HG02973 (cell line): ENCODE results near the gene MYL6B.
"Not testable (repeated sequence)": the region's sequence is repeated elsewhere in the genome, so short reads cannot be mapped to it uniquely, and the experiment has no call there.

Source experiments
- ATAC-seq: cut with Tn5 transposase; IDR thresholded peaks from one replicate; pipeline ENCODE4 v1.9.1; 2021; ENCODE audit warnings: moderate library complexity; ENCODE audit not compliant: unreplicated experiment

The MYL6B gene

GRCh38 chr12:56152132-56152755, at the start of gene MYL6B:
Gene MYL6B (plus strand): TSS chr12:56152587. CDS start chr12:56153919, 1,332 bp downstream.
- peak; percentile 76 for ATAC-seq

GRCh38 chr12:56102683-56103065, 49.7 kb upstream of the MYL6B start:
- ATAC-seq = no peak

DNA sequence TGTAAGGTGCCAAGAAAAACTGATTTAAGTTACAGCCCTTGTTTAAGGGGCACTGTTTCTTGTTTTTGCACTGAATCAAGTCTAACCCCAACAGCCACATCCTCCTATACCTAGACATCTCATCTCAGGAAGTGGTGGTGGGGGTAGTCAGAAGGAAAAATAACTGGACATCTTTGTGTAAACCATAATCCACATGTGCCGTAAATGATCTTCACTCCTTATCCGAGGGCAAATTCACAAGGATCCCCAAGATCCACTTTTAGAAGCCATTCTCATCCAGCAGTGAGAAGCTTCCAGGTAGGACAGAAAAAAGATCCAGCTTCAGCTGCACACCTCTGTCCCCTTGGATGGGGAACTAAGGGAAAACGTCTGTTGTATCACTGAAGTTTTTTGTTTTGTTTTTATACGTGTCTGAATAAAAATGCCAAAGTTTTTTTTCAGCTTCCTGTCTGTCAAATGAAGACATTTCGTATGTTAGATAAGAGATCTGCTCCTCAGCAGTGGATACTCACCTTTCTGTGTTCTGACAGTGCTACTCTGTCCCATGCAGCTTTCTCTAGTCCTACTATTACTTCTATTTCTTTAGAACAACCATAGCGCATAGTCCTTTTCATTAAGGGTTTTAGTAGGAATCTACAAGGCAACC, 49.2 kb upstream of the MYL6B start:
- ATAC-seq = no peak

GRCh38 chr12:56103823-56104108, 48.6 kb upstream of the MYL6B start:
- no peak for ATAC-seq

- ATAC-seq = peak; percentile 92
Observed at GRCh38 chr12:56104109-56104814, 48.1 kb upstream of the MYL6B start, which contains the start of gene PA2G4. Gene PA2G4 (plus strand): TSS chr12:56104559. CDS start chr12:56104738, 179 bp downstream.

DNA sequence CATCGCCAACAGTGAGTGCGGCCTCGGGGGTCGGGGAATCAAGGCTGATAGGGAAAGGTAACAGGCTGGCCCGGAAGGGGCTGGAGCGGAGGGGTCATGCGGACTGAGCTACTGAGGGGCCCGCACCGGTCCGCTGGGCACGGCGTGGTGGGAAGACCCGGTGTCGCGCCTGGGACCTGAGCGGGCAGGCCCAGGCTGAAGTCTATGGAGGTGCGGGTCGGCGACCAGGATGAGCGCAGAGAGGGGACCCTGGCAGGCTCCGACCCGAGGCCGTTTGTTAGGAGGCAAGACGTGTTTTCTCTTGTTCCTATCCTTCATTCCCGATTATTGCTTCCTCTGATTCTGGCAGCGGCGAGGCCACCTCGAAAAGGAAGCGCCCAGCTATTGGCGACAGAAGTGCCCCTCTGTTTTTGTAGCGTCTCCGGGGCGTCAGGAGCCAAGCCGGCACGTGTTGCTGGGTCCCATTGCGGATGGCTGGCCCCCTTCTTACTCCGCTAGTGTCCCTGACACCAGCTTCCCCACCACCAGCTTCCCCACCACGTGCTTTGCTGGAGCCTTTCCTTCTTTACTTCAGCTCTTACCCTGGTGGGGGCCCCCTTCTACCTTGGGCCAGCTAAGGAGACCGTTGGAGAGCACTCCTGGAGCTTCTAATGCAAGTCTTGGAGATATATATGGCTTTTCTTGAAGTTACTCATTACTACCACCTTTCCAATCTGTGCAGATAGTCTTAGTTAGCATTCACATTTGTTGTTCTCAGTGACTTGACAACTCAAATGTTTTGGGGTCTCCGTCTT, 47.4 kb upstream of the MYL6B start:
- peak; percentile 12 for ATAC-seq

GRCh38 chr12:56105609-56105902, 46.8 kb upstream of the MYL6B start:
- ATAC-seq = no peak

- ATAC-seq = no peak
Observed at GRCh38 chr12:56107242-56107641, 45.1 kb upstream of the MYL6B start.

GRCh38 chr12:56110571-56110970, 41.8 kb upstream of the MYL6B start:
- ATAC-seq = no peak

- ATAC-seq = no peak
Observed at GRCh38 chr12:56114084-56114483, 38.3 kb upstream of the MYL6B start.

GRCh38 chr12:56115329-56115728, 37.1 kb upstream of the MYL6B start:
- ATAC-seq = no peak

DNA sequence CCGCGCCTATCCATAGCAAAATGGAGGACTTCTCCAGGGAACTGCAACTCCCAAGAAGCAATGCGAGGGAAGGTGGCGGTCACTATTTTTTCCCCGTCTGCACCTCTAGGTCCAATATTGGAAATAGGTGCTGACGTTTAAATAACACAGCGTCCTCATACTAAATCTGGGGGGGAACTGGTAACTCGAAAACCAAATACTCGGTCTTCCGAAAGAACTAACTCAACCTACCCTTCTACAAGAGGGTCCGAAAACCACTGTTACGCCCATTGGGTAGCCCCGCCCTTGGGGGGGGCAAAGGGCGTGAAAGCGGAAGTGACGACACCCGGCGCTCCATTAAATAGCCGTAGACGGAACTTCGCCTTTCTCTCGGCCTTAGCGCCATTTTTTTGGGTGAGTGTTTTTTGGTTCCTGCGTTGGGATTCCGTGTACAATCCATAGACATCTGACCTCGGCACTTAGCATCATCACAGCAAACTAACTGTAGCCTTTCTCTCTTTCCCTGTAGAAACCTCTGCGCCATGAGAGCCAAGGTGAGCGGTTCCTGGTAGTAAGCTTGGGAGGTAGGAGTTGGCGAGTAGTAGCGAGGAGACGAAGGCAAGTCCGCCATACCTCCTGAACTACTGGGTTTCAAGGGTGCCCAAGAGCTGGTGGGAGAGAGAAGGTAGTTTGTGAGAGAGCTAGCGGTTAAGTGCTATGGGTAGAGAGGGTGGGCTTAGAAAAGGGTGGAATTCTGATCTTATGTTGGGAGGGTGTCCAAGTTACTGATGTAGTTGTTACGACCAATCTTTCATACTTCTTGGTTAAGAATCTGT, 35.9 kb upstream of the MYL6B start, which contains the start of gene RPL41:
Gene RPL41, plus strand, starts transcription at position 367 of the 815 bp plus-strand sequence.
- ATAC-seq = peak; percentile 33

DNA sequence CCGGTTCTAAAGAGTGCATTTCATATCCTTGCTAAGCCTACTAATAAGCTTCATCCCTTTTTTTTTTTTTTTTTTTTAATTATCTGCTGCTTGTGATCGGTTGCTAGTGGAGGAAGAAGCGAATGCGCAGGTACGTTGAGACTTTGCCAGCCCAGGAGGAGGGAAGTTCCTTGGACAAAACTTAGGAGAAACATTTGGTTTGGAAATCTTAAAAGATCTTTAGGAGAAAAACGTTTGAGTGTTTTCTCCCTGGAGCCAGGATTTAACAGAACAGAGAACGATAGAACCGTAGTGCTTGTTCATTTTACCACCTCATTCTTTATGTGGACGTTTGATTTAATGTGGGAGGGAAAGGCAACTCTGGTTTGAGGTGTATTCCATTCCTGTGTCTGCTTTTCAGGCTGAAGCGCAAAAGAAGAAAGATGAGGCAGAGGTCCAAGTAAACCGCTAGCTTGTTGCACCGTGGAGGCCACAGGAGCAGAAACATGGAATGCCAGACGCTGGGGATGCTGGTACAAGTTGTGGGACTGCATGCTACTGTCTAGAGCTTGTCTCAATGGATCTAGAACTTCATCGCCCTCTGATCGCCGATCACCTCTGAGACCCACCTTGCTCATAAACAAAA, 35.2 kb upstream of the MYL6B start:
- not testable (repeated sequence) for ATAC-seq

DNA sequence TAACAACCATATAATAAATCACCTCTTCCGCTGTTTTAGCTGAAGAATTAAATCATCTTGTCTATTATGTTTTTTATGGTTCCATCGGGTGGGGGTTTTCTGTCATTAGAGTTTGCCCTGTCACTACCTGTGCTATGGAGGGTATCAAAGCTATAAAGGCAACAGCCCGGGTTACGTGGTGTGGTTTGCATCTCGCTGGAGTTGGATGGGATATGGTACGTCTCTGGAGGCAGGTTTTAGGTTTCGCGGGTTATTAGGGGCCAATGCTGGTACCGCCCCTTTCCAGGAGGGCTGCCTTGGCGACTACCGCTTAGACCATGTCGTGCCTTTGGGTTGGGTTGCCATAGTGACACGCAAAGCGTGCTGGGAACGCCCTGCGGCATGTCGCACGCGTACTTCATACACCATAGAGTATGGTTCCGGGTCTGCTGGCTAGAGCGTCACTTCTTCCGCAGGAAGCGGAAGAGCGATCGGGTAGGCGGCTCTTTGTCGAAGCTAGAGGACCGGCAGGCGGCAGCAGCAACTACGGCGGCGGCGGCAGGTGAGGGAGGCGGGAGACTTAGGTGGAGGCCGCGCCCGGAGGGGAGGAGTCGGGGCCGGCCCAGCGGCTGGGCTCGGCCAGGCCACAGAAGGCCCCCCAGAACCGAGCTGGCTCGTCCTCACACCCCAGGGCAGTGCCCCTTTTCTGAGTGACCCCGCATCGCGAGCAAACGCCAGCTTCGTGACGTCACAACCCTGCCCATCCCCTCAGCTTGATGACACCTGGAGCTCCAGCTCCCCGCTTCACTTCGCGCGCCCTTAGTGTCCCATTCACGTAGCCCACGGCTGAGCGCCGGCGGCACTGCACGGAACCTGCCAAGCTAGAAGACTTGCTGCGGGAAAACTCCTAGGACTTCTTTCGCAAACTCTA, 34.4 kb upstream of the MYL6B start, which contains the start of gene ZC3H10:
Gene ZC3H10, plus strand, starts transcription at position 489 of the 910 bp plus-strand sequence. CDS start 2,297 bp downstream, outside the sequence.
- peak; percentile 72 for ATAC-seq

DNA sequence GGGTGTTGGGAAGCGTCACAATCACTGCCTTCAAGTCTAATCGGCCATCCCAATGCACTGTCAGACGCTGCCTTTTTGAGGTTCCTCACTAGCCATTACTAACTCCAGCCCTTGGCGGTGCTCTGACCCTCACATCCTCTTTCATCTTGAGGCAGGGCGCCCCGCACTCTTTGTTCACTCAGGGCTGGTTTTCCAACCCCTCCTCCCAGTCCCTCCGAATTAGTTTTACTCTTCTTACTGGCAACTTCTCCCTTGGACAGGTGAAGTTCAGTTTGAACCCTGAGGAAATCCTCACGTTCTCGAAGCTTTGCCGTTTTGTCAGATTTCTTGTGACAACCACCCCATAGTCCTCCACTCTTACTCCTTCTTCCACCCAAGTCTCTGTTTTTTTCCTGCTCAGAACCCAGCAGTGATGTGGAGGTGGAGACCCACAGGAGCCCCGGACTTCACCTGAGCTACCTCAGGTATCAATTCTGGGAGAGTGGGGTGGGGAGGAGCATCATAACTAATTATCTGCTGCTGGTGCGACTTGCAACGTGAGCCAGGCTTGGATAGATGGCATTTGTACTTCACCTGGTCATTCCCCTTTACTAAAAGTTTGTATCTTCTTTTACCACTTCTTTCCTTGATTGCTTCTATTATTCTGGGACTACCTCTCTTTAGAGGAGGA, 33.6 kb upstream of the MYL6B start:
- ATAC-seq = no peak

GRCh38 chr12:56119361-56119796, 33.0 kb upstream of the MYL6B start:
- ATAC-seq = no peak

DNA sequence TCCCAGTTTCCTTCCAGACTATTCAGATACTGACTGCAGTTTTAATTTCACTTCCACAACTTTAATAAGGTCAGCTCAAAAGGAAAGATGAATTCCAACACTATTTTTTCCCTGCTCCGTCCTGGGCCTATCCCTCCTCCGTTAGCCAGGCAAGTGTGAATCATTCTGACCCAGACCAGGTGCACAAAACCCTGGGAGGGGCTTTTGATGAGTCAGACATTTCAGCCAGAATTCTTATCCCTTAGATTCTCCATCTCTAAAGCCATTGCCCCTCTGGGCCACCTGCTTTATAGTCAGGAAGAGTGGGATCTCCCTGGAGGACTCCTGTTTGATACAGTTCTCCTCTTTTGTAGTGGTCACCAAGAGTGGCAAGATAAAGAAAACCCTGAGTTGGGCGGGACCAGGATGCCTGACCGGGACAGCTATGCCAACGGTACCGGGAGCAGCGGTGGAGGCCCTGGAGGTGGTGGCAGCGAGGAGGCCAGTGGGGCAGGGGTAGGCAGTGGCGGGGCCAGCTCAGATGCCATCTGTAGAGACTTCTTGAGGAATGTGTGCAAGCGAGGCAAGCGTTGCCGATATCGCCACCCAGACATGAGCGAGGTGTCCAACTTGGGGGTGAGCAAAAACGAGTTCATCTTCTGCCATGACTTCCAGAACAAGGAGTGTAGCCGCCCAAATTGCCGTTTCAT, 32.1 kb upstream of the MYL6B start:
- ATAC-seq = no peak
